ENCODE results near the gene LTBP3. TPM values are rescaled to one million over a fixed set of nuclear protein-coding genes. Genes with fewer than 3 reads are reported as not detected.

LTBP3 gene
- total RNA-seq, 1 donor from 2014 or later: 19.4 TPM

- DNase-seq (ENCODE audit: low read depth, low spot score): no peak
Observed at GRCh38 chr11:65496304-65497140, 61.6 kb downstream of the LTBP3 start.

- DNase-seq (ENCODE audit: low read depth, low spot score): no peak
Observed at GRCh38 chr11:65493367-65494176, 64.6 kb downstream of the LTBP3 start.

GRCh38 chr11:65492637-65493366, 65.4 kb downstream of the LTBP3 start:
- no peak for DNase-seq (ENCODE audit: low read depth, low spot score)

- no peak for DNase-seq (ENCODE audit: low read depth, low spot score)
Observed at GRCh38 chr11:65492387-65492636, 65.8 kb downstream of the LTBP3 start.

- no peak for DNase-seq (ENCODE audit: low read depth, low spot score)
Observed at GRCh38 chr11:65491614-65492386, 66.4 kb downstream of the LTBP3 start.

- DNase-seq (ENCODE audit: low read depth, low spot score): no peak
Observed at GRCh38 chr11:65491163-65491465, 67.0 kb downstream of the LTBP3 start.

- DNase-seq (ENCODE audit: low read depth, low spot score): no peak
Observed at GRCh38 chr11:65489706-65490320, 68.3 kb downstream of the LTBP3 start.

GRCh38 chr11:65489035-65489705, 69.0 kb downstream of the LTBP3 start:
- DNase-seq (ENCODE audit: low read depth, low spot score): no peak

Other genes with a start within 250 kb of the LTBP3 start
- 19.5 and 22.5 TPM in 2 replicates for gene CDC42EP2, start 243.5 kb downstream of the LTBP3 start, total RNA-seq
- gene DPF2, start 224.5 kb downstream of the LTBP3 start, total RNA-seq: 24.3 and 38.3 TPM in 2 replicates
- gene TIGD3, start 203.6 kb downstream of the LTBP3 start, total RNA-seq: 0.32 and 0.33 TPM in 2 replicates
- gene SLC25A45, start 175.7 kb downstream of the LTBP3 start, total RNA-seq: 1.3 and 1.4 TPM in 2 replicates
- gene FRMD8, start 171.7 kb downstream of the LTBP3 start, total RNA-seq: 78.5 and 80.6 TPM in 2 replicates
- 64.8 and 99.3 TPM in 2 replicates for gene NEAT1, start 135.6 kb downstream of the LTBP3 start, total RNA-seq
- 4,401 and 5,456 TPM in 2 replicates for gene MALAT1, start 59.3 kb downstream of the LTBP3 start, total RNA-seq
- gene SCYL1, start 33.3 kb downstream of the LTBP3 start, total RNA-seq: 60.9 and 77.9 TPM in 2 replicates
- gene ZNRD2, start 12.1 kb upstream of the LTBP3 start, total RNA-seq: 50.5 and 52.6 TPM in 2 replicates
- 23.3 and 24.7 TPM in 2 replicates for gene FAM89B, start 14.2 kb upstream of the LTBP3 start, total RNA-seq
- gene EHBP1L1, start 17.7 kb upstream of the LTBP3 start, total RNA-seq: 39.5 and 43.5 TPM in 2 replicates
- 0.04 and 0.13 TPM in 2 replicates for gene KCNK7, start 37.4 kb upstream of the LTBP3 start, total RNA-seq
- gene MAP3K11, start 55.9 kb upstream of the LTBP3 start, total RNA-seq: 69.9 and 91.4 TPM in 2 replicates
- 14.3 and 17.7 TPM in 2 replicates for gene PCNX3, start 57.4 kb upstream of the LTBP3 start, total RNA-seq
- gene SIPA1, start 79.7 kb upstream of the LTBP3 start, total RNA-seq: 45.3 and 63.5 TPM in 2 replicates
- gene RELA, start 104.6 kb upstream of the LTBP3 start, total RNA-seq: 20.0 and 22.5 TPM in 2 replicates
- gene KAT5, start 153.9 kb upstream of the LTBP3 start, total RNA-seq: 35.5 and 37.7 TPM in 2 replicates
- 38.1 and 46.3 TPM in 2 replicates for gene RNASEH2C, start 162.4 kb upstream of the LTBP3 start, total RNA-seq
- 7.6 and 8.6 TPM in 2 replicates for gene AP5B1, start 222.6 kb upstream of the LTBP3 start, total RNA-seq
- not detected in 2 replicates for gene OVOL1, start 228.7 kb upstream of the LTBP3 start, total RNA-seq